ENCODE measurements around the gene PBX1. TPM values are rescaled to one million over a fixed set of nuclear protein-coding genes. Genes with fewer than 3 reads are reported as not detected.

The PBX1 gene
- total RNA-seq, 4 donors from 2014 or later: 14.4 to 34.6 (median 22.0) TPM

- H3K9me3 ChIP-seq: no peaks in the 10 kb centered on the region
- H3K4me1 ChIP-seq: peaks cover 13% of the 10 kb centered on the region
- H3K27me3 ChIP-seq: no peaks in the 10 kb centered on the region
- H3K4me3 ChIP-seq: no peak overlapping the region
- no peak for DNase-seq (ENCODE audit: low spot score in 2 of 2)
- H3K27ac ChIP-seq: no peak overlapping the region
- H3K36me3 ChIP-seq: peaks cover 4% of the 10 kb centered on the region
- WGBS: 52% methylated on average over 8 of the region's 8 CpGs
- TF ChIP-seq EP300 (IDR thresholded peaks at IDR 0.05) (no peak), POLR2AphosphoS5 (IDR thresholded peaks at IDR 0.05) (no peak), POLR2A (IDR thresholded peaks at IDR 0.05) (no peak), CTCF (IDR thresholded peaks at IDR 0.05) (no peak)
Observed at GRCh38 chr1:164629971-164630370, 71.0 kb downstream of the PBX1 start.

- TF ChIP-seq POLR2A (IDR thresholded peaks at IDR 0.05) (no peak), POLR2AphosphoS5 (IDR thresholded peaks at IDR 0.05) (no peak), EP300 (IDR thresholded peaks at IDR 0.05) (no peak), CTCF (IDR thresholded peaks at IDR 0.05) (no peak)
- Histone ChIP-seq H3K9me3 (no peaks in the 10 kb centered on the region), H3K27ac (no peak overlapping the region), H3K4me3 (no peak overlapping the region), H3K36me3 (peaks cover 4% of the 10 kb centered on the region), H3K27me3 (no peaks in the 10 kb centered on the region), H3K4me1 (peaks cover 8% of the 10 kb centered on the region)
- DNase-seq (ENCODE audit: low spot score in 2 of 2): no peak
- WGBS: 50% methylated on average over 3 of the region's 3 CpGs
Observed at GRCh38 chr1:164630626-164631396, 71.8 kb downstream of the PBX1 start.

GRCh38 chr1:164631751-164632150 lies 72.8 kb downstream of the PBX1 start:
- WGBS: 85% methylated on average over 7 of the region's 7 CpGs
- DNase-seq (ENCODE audit: low spot score in 2 of 2): no peak
- no peak overlapping the region for H3K4me3 ChIP-seq
- H3K9me3 ChIP-seq: no peaks in the 10 kb centered on the region
- H3K27ac ChIP-seq: no peak overlapping the region
- no peaks in the 10 kb centered on the region for H3K27me3 ChIP-seq
- no peak for TF ChIP-seq POLR2A (IDR thresholded peaks at IDR 0.05)
- no peak for TF ChIP-seq POLR2AphosphoS5 (IDR thresholded peaks at IDR 0.05)
- TF ChIP-seq EP300 (IDR thresholded peaks at IDR 0.05): no peak
- no peak for TF ChIP-seq CTCF (IDR thresholded peaks at IDR 0.05)
- peaks cover 8% of the 10 kb centered on the region for H3K4me1 ChIP-seq
- H3K36me3 ChIP-seq: peaks cover 4% of the 10 kb centered on the region

- Histone ChIP-seq H3K27me3 (no peaks in the 10 kb centered on the region), H3K36me3 (no peaks in the 10 kb centered on the region), H3K9me3 (no peaks in the 10 kb centered on the region), H3K27ac (no peak overlapping the region), H3K4me3 (no peak overlapping the region), H3K4me1 (peaks cover 19% of the 10 kb centered on the region)
- WGBS: 83% methylated on average over 7 of the region's 7 CpGs
- DNase-seq (ENCODE audit: low spot score in 2 of 2): no peak
- TF ChIP-seq POLR2AphosphoS5 (IDR thresholded peaks at IDR 0.05): no peak
Observed at GRCh38 chr1:164633997-164634396, 75.0 kb downstream of the PBX1 start.

- TF ChIP-seq EP300 (IDR thresholded peaks at IDR 0.05) (no peak), CTCF (IDR thresholded peaks at IDR 0.05) (no peak), POLR2A (IDR thresholded peaks at IDR 0.05) (no peak), POLR2AphosphoS5 (IDR thresholded peaks at IDR 0.05) (no peak)
- no peak for DNase-seq (ENCODE audit: low spot score in 2 of 2)
- Histone ChIP-seq H3K9me3 (no peaks in the 10 kb centered on the region), H3K4me3 (no peak overlapping the region), H3K27me3 (no peaks in the 10 kb centered on the region), H3K36me3 (no peaks in the 10 kb centered on the region), H3K27ac (no peak overlapping the region), H3K4me1 (peaks cover 16% of the 10 kb centered on the region)
- 88% methylated on average over 22 of the region's 22 CpGs for WGBS
Observed at GRCh38 chr1:164635059-164635802, 76.2 kb downstream of the PBX1 start.
